AG20443 (cell line): ENCODE measurements around the gene TMEM101.
A peak's percentile ranks its signal among the peaks of the same experiment; 100 is the strongest.
"Not testable (repeated sequence)": the region's sequence is repeated elsewhere in the genome, so short reads cannot be mapped to it uniquely, and the experiment has no call there.

Experiments used
- DNase-seq: peaks from one replicate; pipeline ENCODE4 v3.0.0; 2012; ENCODE audit warnings: low spot score, mixed read lengths

Gene TMEM101

DNA sequence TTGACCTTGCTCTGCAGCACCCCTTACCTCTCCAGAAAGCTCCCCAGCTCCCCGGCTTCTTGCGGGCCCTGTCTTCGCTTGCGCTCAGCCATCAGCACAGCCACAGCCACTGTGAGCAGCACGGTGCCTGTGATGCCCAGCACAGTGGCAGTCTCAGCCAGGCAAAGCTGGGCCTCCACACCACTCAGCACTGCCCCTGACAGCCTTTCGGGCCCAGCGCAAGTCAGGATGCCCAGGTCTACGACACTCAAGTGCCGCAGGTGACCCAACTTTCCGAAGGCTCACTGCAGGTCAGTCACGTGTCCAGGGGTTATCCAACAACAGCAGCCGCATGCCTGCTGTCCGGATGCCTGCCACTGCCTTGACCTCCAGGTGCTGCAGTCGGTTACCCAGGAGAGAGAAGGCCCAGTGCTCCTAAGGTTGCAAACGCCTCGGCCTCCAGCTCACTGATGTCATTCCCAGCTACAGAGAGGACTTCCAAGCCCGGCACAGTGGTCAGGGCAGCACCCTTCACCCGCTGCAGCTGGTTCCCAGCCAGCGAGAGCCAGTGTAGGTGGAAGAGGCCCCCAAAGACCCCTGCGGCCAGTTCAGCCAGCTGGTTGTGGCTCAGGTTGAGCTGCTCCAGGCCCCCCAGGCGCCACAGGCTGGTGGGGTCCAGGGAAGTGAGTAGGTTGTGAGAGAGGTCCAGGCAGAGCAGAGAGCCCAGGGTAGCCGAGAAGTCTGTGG lies 8.9 kb upstream of the TMEM101 start:
- no peak for DNase-seq

- DNase-seq, result no peak
Observed at GRCh38 chr17:44022246-44022645, 7.5 kb upstream of the TMEM101 start.

GRCh38 chr17:44021227-44021626 lies 6.5 kb upstream of the TMEM101 start:
- DNase-seq, result not testable (repeated sequence)

GRCh38 chr17:44014133-44014436 lies 678 bp downstream of the TMEM101 start:
- DNase-seq, result no peak

DNA sequence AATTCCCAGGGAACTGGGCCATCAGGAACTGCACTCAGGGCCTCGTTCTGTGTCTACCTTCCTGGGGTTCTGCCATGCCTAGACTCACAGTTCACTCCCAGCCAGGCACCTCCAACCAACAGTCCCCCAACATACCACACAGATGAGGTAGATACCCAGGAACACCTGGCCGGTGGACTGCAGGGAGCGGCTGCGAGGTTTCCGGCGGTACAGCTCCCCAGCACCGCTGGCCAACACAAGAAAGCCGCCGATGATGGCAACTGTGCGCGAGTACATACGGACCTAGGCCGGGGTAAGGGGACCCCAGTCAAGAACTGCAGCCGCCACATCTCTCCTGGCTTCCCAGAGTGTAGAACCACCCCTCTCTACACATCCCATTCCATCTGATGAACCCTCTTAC lies 1.9 kb downstream of the TMEM101 start:
- DNase-seq, result no peak

DNA sequence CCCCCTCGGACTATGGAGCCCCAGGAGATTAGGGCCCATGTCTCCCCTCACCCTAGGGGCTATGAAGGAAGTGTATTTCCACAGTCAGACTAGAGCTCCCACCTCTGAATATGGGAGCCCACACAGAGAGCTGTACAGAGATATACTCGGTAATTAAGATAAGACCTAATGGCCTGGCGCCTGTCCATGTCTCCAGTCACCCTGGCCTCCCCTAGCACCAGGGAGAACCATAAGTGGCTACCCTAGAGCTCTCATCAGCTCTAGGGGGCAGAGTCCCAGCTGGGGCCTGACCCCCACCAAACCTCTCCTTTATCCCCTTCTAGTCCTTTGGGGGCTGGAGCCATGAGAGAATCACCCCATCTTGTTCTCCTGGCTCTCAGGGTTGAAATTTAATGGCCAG lies 2.4 kb downstream of the TMEM101 start:
- DNase-seq, result no peak

DNA sequence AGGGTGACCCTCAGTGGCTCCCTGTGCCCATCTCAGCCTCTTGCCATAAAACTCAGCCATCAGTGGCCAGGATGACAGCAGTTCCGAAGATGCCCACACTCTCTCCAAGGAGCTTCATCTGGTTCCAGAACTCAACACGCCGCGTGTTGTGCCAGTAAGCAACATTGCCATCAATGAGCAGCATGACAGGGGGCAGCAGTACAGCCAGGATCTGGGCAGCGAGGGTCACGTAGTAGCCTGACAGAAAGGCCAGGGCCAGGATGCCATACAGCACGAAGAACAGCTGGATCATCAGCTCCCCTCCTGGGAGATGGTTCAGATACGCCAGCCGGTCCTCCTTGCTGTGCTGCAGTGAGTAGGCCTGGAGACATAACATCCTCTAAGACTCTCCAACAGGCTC lies 2.9 kb downstream of the TMEM101 start:
- DNase-seq, result no peak

DNA sequence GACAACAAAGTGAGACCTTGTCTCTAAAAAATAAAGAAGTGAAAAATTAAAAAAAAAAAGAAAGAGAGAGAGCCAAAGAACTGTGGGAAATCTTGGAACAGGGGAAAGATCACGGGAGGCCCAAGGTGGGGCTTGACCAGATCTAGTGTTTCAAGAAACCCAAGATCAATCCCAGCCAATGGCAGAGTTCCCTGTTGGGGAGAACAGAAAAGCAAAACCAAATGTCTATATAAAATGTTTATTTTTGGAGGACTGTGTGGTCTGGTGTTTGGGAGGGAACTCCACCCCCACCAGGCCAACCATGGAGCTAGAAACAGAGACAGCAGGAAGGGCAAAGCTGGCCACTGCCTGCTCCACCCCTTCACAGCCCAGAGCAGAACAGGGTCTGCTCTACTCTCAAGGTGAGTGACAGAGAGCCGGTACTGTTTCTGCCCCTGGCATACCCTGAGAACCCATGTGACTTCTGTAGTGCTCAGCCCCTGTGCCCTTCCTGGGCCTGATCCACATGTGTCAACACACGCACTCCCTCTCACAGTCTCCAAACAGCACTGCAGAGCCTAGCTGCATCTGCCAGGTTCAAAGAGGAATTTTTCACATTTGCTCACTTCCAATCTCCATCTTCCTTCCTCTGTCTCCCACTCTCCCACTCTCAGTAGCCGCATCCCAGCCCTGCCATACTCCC lies 3.7 kb downstream of the TMEM101 start:
- DNase-seq, result no peak

DNA sequence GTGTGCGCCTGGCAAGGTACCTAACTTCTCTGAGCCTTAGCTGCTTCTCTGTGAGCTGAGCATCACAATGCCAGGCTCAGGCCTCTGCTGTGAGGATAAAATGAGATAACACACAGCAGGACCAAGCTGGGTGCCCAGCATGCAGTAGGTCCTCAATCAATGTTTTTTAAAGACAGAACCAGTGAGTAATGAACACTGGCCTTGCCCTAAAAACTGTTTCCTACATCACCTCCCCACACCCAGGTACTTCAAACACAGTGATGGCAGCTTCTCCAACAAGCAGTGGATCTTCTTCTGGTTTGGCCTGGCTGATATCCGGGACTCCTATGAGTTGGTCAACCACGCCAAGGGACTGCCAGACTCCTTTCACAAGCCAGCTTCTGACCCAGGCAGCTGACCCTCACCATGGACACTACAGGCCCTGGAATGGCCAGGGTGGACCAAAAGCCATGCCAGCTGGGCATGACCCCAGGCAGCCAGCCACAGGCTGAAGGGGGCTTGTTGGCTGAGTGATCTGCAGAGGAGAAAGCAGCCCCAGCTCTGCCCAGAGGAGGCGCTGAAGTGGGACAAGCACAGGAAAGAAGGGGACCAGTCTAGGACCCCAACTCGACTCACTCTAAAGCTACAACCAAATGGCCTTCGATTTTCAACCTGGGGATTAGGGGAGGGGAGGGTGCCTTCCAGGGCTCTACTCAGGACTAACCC lies 6.4 kb downstream of the TMEM101 start:
- no peak for DNase-seq

DNA sequence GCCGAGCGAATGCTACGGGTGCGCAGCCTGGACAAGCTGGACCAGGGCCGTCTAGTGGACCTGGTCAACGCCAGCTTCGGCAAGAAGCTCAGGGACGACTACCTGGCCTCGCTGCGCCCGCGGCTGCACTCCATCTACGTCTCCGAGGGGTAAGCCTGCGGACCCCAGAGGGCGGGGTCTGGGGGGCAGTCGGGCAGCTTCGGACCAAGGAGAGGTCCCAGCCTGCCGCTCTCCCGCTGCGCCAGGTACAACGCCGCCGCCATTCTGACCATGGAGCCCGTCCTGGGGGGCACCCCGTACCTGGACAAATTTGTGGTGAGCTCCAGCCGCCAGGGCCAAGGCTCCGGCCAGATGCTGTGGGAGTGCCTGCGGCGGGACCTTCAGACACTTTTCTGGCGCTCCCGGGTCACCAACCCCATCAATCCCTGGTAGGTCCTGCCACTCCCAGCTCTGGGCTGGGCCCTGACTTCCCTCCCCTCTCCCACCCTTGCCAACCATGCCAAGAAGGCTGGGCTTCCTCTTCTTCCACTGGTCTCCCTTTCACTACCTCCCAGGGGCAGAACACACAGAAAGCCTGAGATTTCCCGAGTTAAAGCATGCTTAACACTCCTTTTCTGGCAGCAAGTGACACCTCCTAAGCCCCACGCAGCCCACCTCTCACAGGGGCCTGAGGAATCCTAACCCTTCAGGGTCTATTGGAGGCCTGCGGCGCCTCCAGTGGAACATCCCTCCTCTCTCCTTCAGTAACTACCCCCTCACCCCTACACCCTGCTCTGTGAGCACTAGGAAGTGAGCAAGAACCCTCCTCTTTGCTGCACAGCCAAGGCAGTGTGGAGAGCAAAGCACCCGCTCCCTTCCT lies 7.2 kb downstream of the TMEM101 start:
- DNase-seq, result no peak

DNA sequence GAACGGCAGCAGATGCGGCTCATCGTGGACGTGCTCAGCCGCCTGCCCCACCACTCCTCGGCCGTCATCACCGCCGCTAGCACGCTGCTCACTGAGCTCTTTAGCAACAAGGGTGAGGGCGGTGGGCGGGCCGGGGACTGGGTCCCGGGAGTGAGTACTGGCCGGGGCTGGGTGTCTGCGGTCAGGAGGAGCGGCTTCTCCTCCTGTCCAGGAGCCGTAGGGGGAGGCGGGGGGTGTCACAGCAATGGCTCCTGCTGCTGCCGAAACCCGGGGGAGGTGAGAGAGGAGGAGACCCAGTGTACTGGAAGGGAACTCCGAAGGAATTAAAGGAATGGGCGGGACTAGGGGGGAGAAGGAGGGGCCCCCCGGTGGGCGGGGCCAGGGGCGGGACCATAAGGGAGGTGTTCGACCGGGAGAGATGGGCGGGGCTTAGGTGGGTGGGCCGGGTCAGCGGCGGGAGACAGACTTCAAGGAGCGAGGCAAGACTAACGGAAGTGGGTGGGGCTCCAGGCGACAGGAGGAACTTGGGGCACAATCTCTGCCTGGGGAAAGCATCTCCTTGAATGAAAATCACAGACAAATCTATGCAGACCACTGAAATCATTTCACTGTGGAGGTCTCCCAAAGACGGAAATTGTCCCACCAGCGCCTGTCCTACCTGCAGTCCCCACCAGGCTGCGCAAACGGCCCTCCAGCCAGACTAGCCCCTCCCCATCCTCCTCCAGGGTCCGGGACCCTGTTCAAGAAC lies 8.0 kb downstream of the TMEM101 start:
- peak; percentile 99 for DNase-seq

DNA sequence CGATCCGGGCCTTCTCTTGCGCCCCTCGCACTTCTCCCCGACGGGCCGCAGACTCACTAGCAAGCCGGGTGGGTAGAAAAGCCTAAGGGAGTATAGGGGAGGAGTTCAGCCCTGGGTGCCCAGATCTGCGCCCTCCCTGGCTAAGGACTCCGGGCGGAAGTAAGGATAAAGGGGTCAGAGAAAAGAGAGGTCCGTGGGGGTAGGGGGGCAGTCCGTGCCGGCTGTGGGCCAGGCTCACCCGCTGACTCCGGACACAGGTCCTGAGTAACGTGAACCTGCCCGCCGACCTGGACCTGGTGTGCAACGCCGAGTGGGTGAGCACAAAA lies 8.5 kb downstream of the TMEM101 start:
- no peak for DNase-seq

DNA sequence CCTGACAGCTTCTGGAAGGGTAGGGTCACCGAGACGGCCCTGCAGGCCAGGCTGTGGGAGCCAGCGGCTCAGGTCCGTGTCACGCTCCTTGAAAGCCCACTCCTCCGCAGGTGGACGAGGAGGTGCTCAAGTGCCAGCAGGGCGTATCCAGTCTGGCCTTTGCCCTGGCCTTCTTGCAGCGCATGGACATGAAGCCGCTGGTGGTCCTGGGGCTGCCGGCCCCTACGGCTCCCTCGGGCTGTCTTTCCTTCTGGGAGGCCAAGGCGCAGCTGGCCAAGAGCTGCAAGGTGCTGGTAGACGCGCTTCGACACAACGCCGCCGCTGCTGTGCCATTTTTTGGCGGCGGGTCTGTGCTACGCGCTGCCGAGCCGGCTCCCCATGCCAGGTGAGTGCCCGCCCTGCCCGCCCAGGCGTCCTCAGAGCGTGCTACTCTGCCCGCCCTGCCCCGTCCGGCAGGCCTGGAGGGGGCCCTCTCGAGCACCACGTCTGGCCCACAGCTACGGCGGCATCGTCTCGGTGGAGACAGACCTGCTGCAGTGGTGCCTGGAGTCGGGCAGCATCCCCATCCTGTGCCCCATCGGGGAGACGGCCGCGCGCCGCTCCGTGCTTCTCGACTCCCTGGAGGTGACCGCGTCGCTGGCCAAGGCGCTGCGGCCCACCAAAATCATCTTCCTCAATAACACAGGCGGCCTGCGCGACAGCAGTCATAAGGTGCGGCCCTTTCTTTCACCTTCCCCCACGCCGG lies 9.1 kb downstream of the TMEM101 start:
- no peak for DNase-seq

- DNase-seq, result no peak
Observed at GRCh38 chr17:44004761-44005526, 9.8 kb downstream of the TMEM101 start.

- no peak for DNase-seq
Observed at GRCh38 chr17:44004077-44004760, 10.5 kb downstream of the TMEM101 start, which contains the start of gene NAGS. Gene NAGS, plus strand, starts transcription at chr17:44004622. Its CDS starts 42 bp downstream, at chr17:44004664.

- DNase-seq, result peak; percentile 68
Observed at GRCh38 chr17:44002141-44002848, 12.5 kb downstream of the TMEM101 start.

DNA sequence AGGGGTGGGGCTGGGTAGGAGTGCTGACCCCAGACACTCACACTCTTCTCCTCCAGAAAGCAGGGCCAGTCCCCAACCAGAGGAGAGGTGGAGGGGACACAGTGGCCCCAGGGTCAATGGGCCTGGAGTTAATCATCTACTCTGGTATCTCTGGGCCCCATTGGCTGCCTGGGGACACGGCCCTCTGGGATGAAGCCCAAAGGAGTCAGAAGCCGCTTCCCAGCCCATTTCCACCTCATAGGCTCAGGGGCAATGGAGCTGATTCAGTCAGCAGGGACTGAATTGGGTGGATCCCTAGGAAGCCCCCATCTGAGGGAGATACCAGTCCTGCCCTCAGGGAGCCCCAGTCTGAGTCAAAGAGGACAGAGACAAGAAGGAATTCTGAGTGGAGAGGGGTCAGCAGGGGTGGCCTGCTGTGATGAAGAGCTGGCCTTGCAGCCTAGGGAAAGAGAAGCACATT lies 13.3 kb downstream of the TMEM101 start:
- no peak for DNase-seq

DNA sequence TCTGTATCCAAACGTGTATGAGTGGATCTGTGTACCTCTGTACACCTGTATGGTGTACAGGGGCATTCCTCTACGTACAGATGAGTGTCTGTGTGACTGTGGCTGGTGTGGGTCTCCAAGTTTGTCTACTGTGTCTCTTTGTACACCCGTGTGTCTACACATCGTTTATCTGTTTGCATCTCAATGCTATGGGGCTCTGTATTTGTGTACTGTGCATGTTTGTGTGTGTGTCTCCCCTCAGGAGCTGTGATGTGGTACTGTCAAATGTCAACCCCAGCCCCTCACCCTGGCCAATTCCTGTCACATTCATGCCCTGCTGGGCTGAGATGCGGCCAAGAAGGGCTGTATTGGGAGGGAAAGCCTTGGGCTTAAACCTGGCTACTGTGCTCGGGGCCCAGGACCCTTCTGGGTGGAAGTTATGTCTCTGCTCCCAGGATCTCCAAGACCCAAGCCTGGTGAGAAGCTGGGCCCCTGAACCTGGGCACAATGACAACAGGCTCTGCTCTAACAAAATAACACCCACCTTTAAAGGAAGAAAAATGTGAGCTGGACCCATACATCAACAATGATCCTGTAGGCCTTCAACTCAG lies 13.8 kb downstream of the TMEM101 start:
- no peak for DNase-seq
